ENCODE data around the gene PPP6C.

The PPP6C gene

GRCh38 chr9:125153712-125154367, 35.8 kb downstream of the PPP6C start:
- no peak for TF ChIP-seq CTCF (IDR thresholded peaks at IDR 0.05)
- TF ChIP-seq ZFX (IDR thresholded peaks at IDR 0.05; ENCODE audit: borderline replicate concordance) = no peak

GRCh38 chr9:125151730-125152129, 37.9 kb downstream of the PPP6C start:
- H3K27ac ChIP-seq = no peak overlapping the region
- no peak for TF ChIP-seq ZFX (IDR thresholded peaks at IDR 0.05; ENCODE audit: borderline replicate concordance)
- TF ChIP-seq CTCF (IDR thresholded peaks at IDR 0.05) = no peak

More at GRCh38 chr9:125153712-125154367, 35.8 kb downstream of the PPP6C start:
- H3K27ac ChIP-seq = no peak overlapping the region

GRCh38 chr9:125150349-125151245, 39.0 kb downstream of the PPP6C start:
- no peak for TF ChIP-seq ZFX (IDR thresholded peaks at IDR 0.05; ENCODE audit: borderline replicate concordance)

GRCh38 chr9:125147401-125147951, 42.1 kb downstream of the PPP6C start:
- no peak for TF ChIP-seq ZFX (IDR thresholded peaks at IDR 0.05; ENCODE audit: borderline replicate concordance)
- no peak for TF ChIP-seq CTCF (IDR thresholded peaks at IDR 0.05)
- H3K27ac ChIP-seq = no peak overlapping the region

More at GRCh38 chr9:125150349-125151245, 39.0 kb downstream of the PPP6C start:
- no peak overlapping the region for H3K27ac ChIP-seq

GRCh38 chr9:125146247-125146646, 43.4 kb downstream of the PPP6C start:
- TF ChIP-seq CTCF (IDR thresholded peaks at IDR 0.05) (no peak), ZFX (IDR thresholded peaks at IDR 0.05; ENCODE audit: borderline replicate concordance) (no peak)
- no peak overlapping the region for H3K27ac ChIP-seq

- TF ChIP-seq CTCF (IDR thresholded peaks at IDR 0.05) = no peak
- no peak for TF ChIP-seq ZFX (IDR thresholded peaks at IDR 0.05; ENCODE audit: borderline replicate concordance)
- no peak overlapping the region for H3K27ac ChIP-seq
Measured at GRCh38 chr9:125145425-125145824, 44.2 kb downstream of the PPP6C start.

- no peak for TF ChIP-seq ZFX (IDR thresholded peaks at IDR 0.05; ENCODE audit: borderline replicate concordance)
- TF ChIP-seq CTCF (IDR thresholded peaks at IDR 0.05) = peak; percentile 96
- peak within 1 kb of the TSS; percentile 45 for H3K27ac ChIP-seq
Measured at GRCh38 chr9:125143377-125144090, 46.1 kb downstream of the PPP6C start, which contains the start of gene SCAI. Gene SCAI, minus strand, starts transcription at chr9:125143528. Its CDS starts 91 bp downstream, at chr9:125143437.
